OCI-LY7 (cell line): ENCODE data around the gene AQP9. TPM values are rescaled to one million over a fixed set of nuclear protein-coding genes. Genes with fewer than 3 reads are reported as not detected.

ENCODE experiments used
- BruUV-seq: library from RNA; stranded (reverse); fragments of 400-500 nt; replicated peaks from 2 replicates; lab custom pipeline; 2021; lab: Mats Ljungman, UMichigan
- CTCF ChIA-PET: fragments of 300-600 bp; sonication (Branson Sonifier 250); formaldehyde crosslinking; loops from one replicate; lab custom pipeline; 2022; ENCODE audit warnings: antibody characterized with exemption; ENCODE audit not compliant: unreplicated experiment; lab: Charles Lee
- POLR2A ChIA-PET: fragments of 300-600 bp; sonication (Branson Sonifier 250); formaldehyde crosslinking; loops from one replicate; lab custom pipeline; 2022; ENCODE audit warnings: antibody characterized with exemption; lab: Charles Lee
- DNase-seq: peaks from one replicate; pipeline ENCODE4 v3.0.0-alpha.2; 2015; ENCODE audit warnings: low spot score
- H2AFZ ChIP-seq: fragments of 200-600 bp; sonication (generic), shearing (Covaris generic); 2 replicates; pipeline ENCODE4 v1.6.1; 2014; ENCODE audit warnings: mild to moderate bottlenecking, antibody characterized with exemption, low read length, moderate library complexity
- H3K27ac ChIP-seq: fragments of 200-600 bp; sonication (generic); 2 replicates; pipeline ENCODE4 v1.5.1; 2014; ENCODE audit warnings: mixed run types, low read depth, mild to moderate bottlenecking, moderate library complexity, low read length, inconsistent platforms; ENCODE audit not compliant: poor library complexity, severe bottlenecking
- H3K36me3 ChIP-seq: fragments of 200-600 bp; sonication (generic); 2 replicates; pipeline ENCODE4 v1.6.1; 2014; ENCODE audit warnings: mild to moderate bottlenecking, antibody characterized with exemption, low read length, moderate library complexity, mixed read lengths; ENCODE audit not compliant: insufficient read depth
- H3K4me1 ChIP-seq: fragments of 200-600 bp; sonication (generic); 2 replicates; pipeline ENCODE4 v1.5.1; 2014; ENCODE audit warnings: mild to moderate bottlenecking, low read length; ENCODE audit not compliant: insufficient read depth, poor library complexity, severe bottlenecking
- H3K4me2 ChIP-seq: fragments of 200-600 bp; sonication (generic); 2 replicates; pipeline ENCODE4 v1.6.1; 2014; ENCODE audit warnings: mild to moderate bottlenecking, low read length
- H3K4me3 ChIP-seq: fragments of 200-600 bp; sonication (generic); 2 replicates; pipeline ENCODE4 v1.5.1; 2014; ENCODE audit warnings: mild to moderate bottlenecking, low read depth, low read length; ENCODE audit not compliant: poor library complexity, severe bottlenecking
- H3K79me2 ChIP-seq: fragments of 200-600 bp; sonication (generic); 2 replicates; pipeline ENCODE4 v1.6.1; 2016; ENCODE audit warnings: low read depth, mild to moderate bottlenecking, low read length, moderate library complexity, mixed read lengths; ENCODE audit not compliant: insufficient read depth
- H3K9me2 ChIP-seq: fragments of 200-600 bp; sonication (generic); 2 replicates; pipeline ENCODE4 v1.6.1; 2016; ENCODE audit warnings: mild to moderate bottlenecking, low read length, mixed read lengths; ENCODE audit not compliant: insufficient read depth
- H3K9me3 ChIP-seq: fragments of 200-600 bp; sonication (generic); 2 replicates; pipeline ENCODE4 v1.6.1; 2014; ENCODE audit warnings: mild to moderate bottlenecking, mixed run types, low read length, mixed read lengths
- H4K20me1 ChIP-seq: fragments of 200-600 bp; sonication (generic); 2 replicates; pipeline ENCODE4 v1.6.1; 2014; ENCODE audit warnings: mild to moderate bottlenecking, antibody characterized with exemption, low read length, moderate library complexity, mixed read lengths; ENCODE audit not compliant: insufficient read depth
- EZH2phosphoT487 ChIP-seq: fragments of 200-600 bp; sonication (generic); IDR thresholded peaks from 2 replicates; pipeline ENCODE4 v1.6.1; 2018; ENCODE audit warnings: low read depth, borderline replicate concordance, mild to moderate bottlenecking, mixed run types, antibody characterized with exemption, low read length, moderate library complexity, mixed read lengths
- intact Hi-C: fragments of 100-400 bp; cut with micrococcal nuclease; formaldehyde crosslinking; loops from one replicate; pipeline ENCODE4 v1.10.0; 2022; ENCODE audit not compliant: unreplicated experiment
- total RNA-seq, 2 experiments: library from RNA; depleted of rRNA in 1 of 2; stranded (reverse); fragments of >200 nt in 1 of 2; shearing (Covaris generic) in 1 of 2; gene quantifications; 2 replicates each; pipeline ENCODE4 v1.2.3, GENCODE V29; 2014 to 2022
- TF ChIP-seq, protein P1 (sequence below): fragments of 200-600 bp; sonication (generic); conservative IDR thresholded peaks from 2 replicates; pipeline ENCODE4 v1.5.1; 2014; ENCODE audit warnings: mild to moderate bottlenecking, antibody characterized with exemption, low read length, moderate library complexity, mixed read lengths

AQP9 gene
- total RNA-seq, 2 experiments from 2014 or later: not detected

DNA sequence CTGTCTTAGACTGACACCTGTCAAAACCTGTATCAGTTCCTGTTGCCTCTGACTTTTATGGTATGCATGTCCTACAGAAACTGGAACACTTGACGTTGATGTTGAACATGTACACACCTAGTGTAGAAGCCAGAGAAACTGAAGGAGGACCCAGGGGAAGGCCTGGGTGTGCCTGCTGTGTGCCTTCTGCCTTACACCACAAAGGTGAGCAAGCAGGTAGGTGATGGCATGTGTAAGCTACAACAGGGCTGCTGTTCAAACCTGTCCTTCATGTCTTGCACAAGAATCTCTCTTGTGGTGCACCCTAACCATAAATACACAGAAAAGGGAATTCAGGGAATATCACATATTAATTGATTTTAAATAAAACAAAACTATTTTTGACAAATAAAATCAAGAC lies 13.6 kb upstream of the AQP9 start:
- Histone ChIP-seq H3K79me2 (no peaks in the 10 kb centered on the region), H3K4me3 (no peak overlapping the region), H4K20me1 (no peaks in the 10 kb centered on the region), H2AFZ (no peak overlapping the region), H3K9me2 (no peaks in the 10 kb centered on the region), H3K4me1 (no peaks in the 10 kb centered on the region), H3K9me3 (no peaks in the 10 kb centered on the region), H3K36me3 (no peaks in the 10 kb centered on the region), H3K4me2 (no peak overlapping the region), H3K27ac (no peak overlapping the region)
- intact Hi-C loops: no loop called here
- TF ChIP-seq, protein P1, sequence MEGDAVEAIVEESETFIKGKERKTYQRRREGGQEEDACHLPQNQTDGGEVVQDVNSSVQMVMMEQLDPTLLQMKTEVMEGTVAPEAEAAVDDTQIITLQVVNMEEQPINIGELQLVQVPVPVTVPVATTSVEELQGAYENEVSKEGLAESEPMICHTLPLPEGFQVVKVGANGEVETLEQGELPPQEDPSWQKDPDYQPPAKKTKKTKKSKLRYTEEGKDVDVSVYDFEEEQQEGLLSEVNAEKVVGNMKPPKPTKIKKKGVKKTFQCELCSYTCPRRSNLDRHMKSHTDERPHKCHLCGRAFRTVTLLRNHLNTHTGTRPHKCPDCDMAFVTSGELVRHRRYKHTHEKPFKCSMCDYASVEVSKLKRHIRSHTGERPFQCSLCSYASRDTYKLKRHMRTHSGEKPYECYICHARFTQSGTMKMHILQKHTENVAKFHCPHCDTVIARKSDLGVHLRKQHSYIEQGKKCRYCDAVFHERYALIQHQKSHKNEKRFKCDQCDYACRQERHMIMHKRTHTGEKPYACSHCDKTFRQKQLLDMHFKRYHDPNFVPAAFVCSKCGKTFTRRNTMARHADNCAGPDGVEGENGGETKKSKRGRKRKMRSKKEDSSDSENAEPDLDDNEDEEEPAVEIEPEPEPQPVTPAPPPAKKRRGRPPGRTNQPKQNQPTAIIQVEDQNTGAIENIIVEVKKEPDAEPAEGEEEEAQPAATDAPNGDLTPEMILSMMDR: no peak
- TF ChIP-seq EZH2phosphoT487: no peak
- POLR2A ChIA-PET: no interaction called here
- no TSS peak for BruUV-seq
- CTCF ChIA-PET: no interaction called here
- DNase-seq: no peak

DNA sequence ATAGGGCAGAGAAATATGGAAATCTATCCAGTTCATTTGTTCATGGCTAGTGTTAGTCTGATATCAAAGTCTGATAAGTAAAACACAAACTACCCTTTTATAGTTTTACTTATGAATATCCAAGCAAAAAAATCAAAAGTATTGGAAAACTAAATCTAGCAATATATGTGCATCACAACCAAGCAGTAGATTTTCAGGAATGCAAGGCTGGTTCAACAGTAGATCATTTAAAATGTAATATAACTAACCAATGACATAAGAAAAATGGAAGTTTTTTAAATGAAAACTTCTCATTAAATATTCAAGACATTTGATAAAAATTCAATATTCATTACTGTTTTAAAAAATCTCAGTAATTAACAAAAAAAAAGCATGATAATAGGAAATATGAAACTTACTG lies 12.8 kb upstream of the AQP9 start:
- Histone ChIP-seq H3K79me2 (no peaks in the 10 kb centered on the region), H3K9me2 (no peaks in the 10 kb centered on the region)

DNA sequence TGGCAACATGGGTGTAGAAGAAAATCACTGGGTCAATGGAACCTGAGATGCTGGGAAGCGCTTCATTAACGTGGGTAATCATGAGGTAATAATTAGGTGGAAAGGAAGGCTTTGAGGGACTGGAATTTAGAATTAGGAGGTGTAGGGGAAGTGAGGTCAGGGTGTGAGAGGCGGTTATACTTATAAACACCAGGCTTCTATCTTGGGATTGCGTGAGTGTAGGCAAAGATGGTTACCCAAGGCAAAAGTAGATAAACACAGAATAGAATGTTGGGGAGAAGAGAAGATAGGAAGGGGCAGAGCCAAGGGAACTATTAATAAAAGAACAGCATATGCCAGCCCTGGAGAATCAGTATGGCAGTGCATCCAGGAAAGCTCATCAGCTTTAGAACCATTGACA lies 3.3 kb upstream of the AQP9 start:
- BruUV-seq: no TSS peak
- CTCF ChIA-PET: no interaction called here
- Histone ChIP-seq H3K36me3 (no peaks in the 10 kb centered on the region), H2AFZ (no peak overlapping the region), H3K79me2 (no peaks in the 10 kb centered on the region), H3K9me3 (no peaks in the 10 kb centered on the region), H3K27ac (no peak overlapping the region), H3K9me2 (no peaks in the 10 kb centered on the region), H3K4me3 (no peak overlapping the region), H3K4me2 (no peak overlapping the region), H4K20me1 (no peaks in the 10 kb centered on the region), H3K4me1 (no peaks in the 10 kb centered on the region)
- intact Hi-C loops: no loop called here
- DNase-seq: no peak
- POLR2A ChIA-PET: interaction anchor here (0.6 kb wide), 1 partner anchor 41 kb away, joined by 3 read pairs; no protein-coding TSS in a partner anchor
- no peak for TF ChIP-seq EZH2phosphoT487
- TF ChIP-seq, protein P1: no peak

More for the DNA sequence above, 12.8 kb upstream of the AQP9 start:
- Histone ChIP-seq H3K9me3 (no peaks in the 10 kb centered on the region), H3K4me2 (no peak overlapping the region), H3K36me3 (no peaks in the 10 kb centered on the region), H3K27ac (no peak overlapping the region), H3K4me1 (no peaks in the 10 kb centered on the region), H4K20me1 (no peaks in the 10 kb centered on the region), H2AFZ (no peak overlapping the region), H3K4me3 (no peak overlapping the region)
- TF ChIP-seq EZH2phosphoT487: no peak
- TF ChIP-seq, protein P1: no peak
- DNase-seq: no peak
- intact Hi-C loops: no loop called here
- ChIA-PET CTCF (no interaction called here), POLR2A (no interaction called here)
- BruUV-seq: no TSS peak
